ENCODE results near the gene GTF2H2C_2.
"Not testable (repeated sequence)": the region's sequence is repeated elsewhere in the genome, so short reads cannot be mapped to it uniquely, and the experiment has no call there.

GTF2H2C_2 gene

DNA sequence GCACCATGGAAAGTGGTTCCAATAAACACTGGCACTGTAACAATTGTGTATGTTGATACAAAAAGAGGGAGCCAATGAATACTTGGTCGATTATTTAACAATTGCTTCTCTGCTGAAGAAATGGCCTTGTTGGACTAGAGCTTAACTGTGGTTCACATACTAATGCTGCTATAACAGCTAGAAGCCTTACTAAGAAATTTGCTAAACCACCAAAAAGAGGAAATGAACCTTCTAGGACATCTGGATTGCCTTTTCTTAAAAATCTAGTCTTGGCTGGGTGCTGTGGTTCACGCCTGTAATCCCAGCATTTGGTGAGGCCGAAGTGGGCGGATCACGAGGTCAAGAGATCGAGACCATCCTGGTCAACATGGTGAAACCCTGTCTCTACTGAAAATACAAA is 41.9 kb downstream of the GTF2H2C_2 start:
- H3K9ac ChIP-seq (ENCODE audit: control insufficient read depth, insufficient read depth, low read length); DNase-seq (ENCODE audit: low read depth, low spot score); CTCF ChIA-PET; H3K4me1 ChIP-seq (ENCODE audit: control insufficient read depth, insufficient read depth, low read length); SMC1A ChIA-PET (ENCODE audit: uncharacterized antibody, unreplicated experiment); H3K27me3 ChIP-seq (replicated peaks in 1 of 2; ENCODE audit: control insufficient read depth in 2 of 2, insufficient read depth in 2 of 2, low read length in 1 of 2); BruUV-seq (replicated peaks); RAD21 ChIA-PET (ENCODE audit: unreplicated experiment); H3K27ac ChIP-seq (ENCODE audit: control insufficient read depth, insufficient read depth); POLR2A ChIA-PET; H4K20me1 ChIP-seq (ENCODE audit: control insufficient read depth, insufficient read depth); H2AFZ ChIP-seq (ENCODE audit: control insufficient read depth, low read depth, low read length); FAIRE-seq; H3K4me2 ChIP-seq (ENCODE audit: control insufficient read depth, insufficient read depth); in situ Hi-C loops (cut with MboI); H3K79me2 ChIP-seq (ENCODE audit: control insufficient read depth, insufficient read depth, low read length); H3K4me3 ChIP-seq; H3K36me3 ChIP-seq (ENCODE audit: control insufficient read depth in 2 of 2, insufficient read depth in 2 of 2, low read length in 1 of 2); intact Hi-C loops (cut with micrococcal nuclease; ENCODE audit: unreplicated experiment); H3K9me3 ChIP-seq (replicated peaks; ENCODE audit: control insufficient read depth, insufficient read depth, low read length): not testable (repeated sequence)
- peak; percentile 80 for ATAC-seq
- WGBS (ENCODE audit: insufficient coverage, insufficient replicate concordance, low lambda C conversion rate, missing lambda C conversion rate), result no CpG with 5 or more reads among the region's 6 CpGs

DNA sequence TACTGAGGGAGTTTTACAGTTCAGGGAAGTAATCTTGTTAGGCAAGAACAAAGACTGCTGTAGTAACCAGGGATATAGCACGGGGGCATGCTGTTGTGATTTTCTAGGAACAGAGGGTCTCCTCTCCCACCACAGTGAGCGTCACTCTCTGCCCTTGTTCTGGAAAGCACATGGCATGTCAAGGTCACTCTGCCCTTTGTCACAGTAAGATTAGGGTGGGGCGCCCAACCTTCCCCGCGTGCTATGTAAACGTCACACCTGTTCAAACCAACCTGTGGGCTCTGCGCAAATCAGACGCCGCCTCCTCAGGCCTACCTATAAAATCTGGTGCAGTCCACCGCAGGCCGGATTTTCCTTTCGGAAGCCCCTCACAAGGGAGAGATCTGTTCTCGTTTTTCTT is 44.0 kb downstream of the GTF2H2C_2 start:
- H3K79me2 ChIP-seq (ENCODE audit: control insufficient read depth, insufficient read depth, low read length); H3K4me1 ChIP-seq (ENCODE audit: control insufficient read depth, insufficient read depth, low read length); in situ Hi-C loops (cut with MboI); H3K4me3 ChIP-seq; H3K27ac ChIP-seq (ENCODE audit: control insufficient read depth, insufficient read depth); ATAC-seq; H3K9me3 ChIP-seq (replicated peaks; ENCODE audit: control insufficient read depth, insufficient read depth, low read length); H4K20me1 ChIP-seq (ENCODE audit: control insufficient read depth, insufficient read depth); FAIRE-seq; H2AFZ ChIP-seq (ENCODE audit: control insufficient read depth, low read depth, low read length); SMC1A ChIA-PET (ENCODE audit: uncharacterized antibody, unreplicated experiment); H3K9ac ChIP-seq (ENCODE audit: control insufficient read depth, insufficient read depth, low read length); intact Hi-C loops (cut with micrococcal nuclease; ENCODE audit: unreplicated experiment); H3K27me3 ChIP-seq (replicated peaks in 1 of 2; ENCODE audit: control insufficient read depth in 2 of 2, insufficient read depth in 2 of 2, low read length in 1 of 2); POLR2A ChIA-PET; BruUV-seq (replicated peaks); RAD21 ChIA-PET (ENCODE audit: unreplicated experiment); H3K36me3 ChIP-seq (ENCODE audit: control insufficient read depth in 2 of 2, insufficient read depth in 2 of 2, low read length in 1 of 2); DNase-seq (ENCODE audit: low read depth, low spot score); CTCF ChIA-PET; H3K4me2 ChIP-seq (ENCODE audit: control insufficient read depth, insufficient read depth): not testable (repeated sequence)
- WGBS (ENCODE audit: insufficient coverage, insufficient replicate concordance, low lambda C conversion rate, missing lambda C conversion rate), result 70% methylated on average over 6 of the region's 13 CpGs

GRCh38 chr5:70461984-70462383 is 46.8 kb downstream of the GTF2H2C_2 start:
- H3K36me3 ChIP-seq (ENCODE audit: control insufficient read depth in 2 of 2, insufficient read depth in 2 of 2, low read length in 1 of 2); intact Hi-C loops (cut with micrococcal nuclease; ENCODE audit: unreplicated experiment); DNase-seq (ENCODE audit: low read depth, low spot score); H2AFZ ChIP-seq (ENCODE audit: control insufficient read depth, low read depth, low read length); H3K27ac ChIP-seq (ENCODE audit: control insufficient read depth, insufficient read depth); FAIRE-seq; CTCF ChIA-PET; H3K9ac ChIP-seq (ENCODE audit: control insufficient read depth, insufficient read depth, low read length); ATAC-seq; H3K4me2 ChIP-seq (ENCODE audit: control insufficient read depth, insufficient read depth); POLR2A ChIA-PET; H4K20me1 ChIP-seq (ENCODE audit: control insufficient read depth, insufficient read depth); H3K4me1 ChIP-seq (ENCODE audit: control insufficient read depth, insufficient read depth, low read length); in situ Hi-C loops (cut with MboI); H3K4me3 ChIP-seq; RAD21 ChIA-PET (ENCODE audit: unreplicated experiment); BruUV-seq (replicated peaks); H3K27me3 ChIP-seq (replicated peaks in 1 of 2; ENCODE audit: control insufficient read depth in 2 of 2, insufficient read depth in 2 of 2, low read length in 1 of 2); SMC1A ChIA-PET (ENCODE audit: uncharacterized antibody, unreplicated experiment); H3K9me3 ChIP-seq (replicated peaks; ENCODE audit: control insufficient read depth, insufficient read depth, low read length); H3K79me2 ChIP-seq (ENCODE audit: control insufficient read depth, insufficient read depth, low read length): not testable (repeated sequence)
- WGBS (ENCODE audit: insufficient coverage, insufficient replicate concordance, low lambda C conversion rate, missing lambda C conversion rate), result no CpG with 5 or more reads among the region's 6 CpGs

GRCh38 chr5:70464019-70464637 is 49.0 kb downstream of the GTF2H2C_2 start:
- CTCF ChIA-PET; H3K27ac ChIP-seq (ENCODE audit: control insufficient read depth, insufficient read depth); BruUV-seq (replicated peaks); H3K27me3 ChIP-seq (replicated peaks in 1 of 2; ENCODE audit: control insufficient read depth in 2 of 2, insufficient read depth in 2 of 2, low read length in 1 of 2); H3K9me3 ChIP-seq (replicated peaks; ENCODE audit: control insufficient read depth, insufficient read depth, low read length); RAD21 ChIA-PET (ENCODE audit: unreplicated experiment); H3K4me3 ChIP-seq; H3K9ac ChIP-seq (ENCODE audit: control insufficient read depth, insufficient read depth, low read length); H3K4me1 ChIP-seq (ENCODE audit: control insufficient read depth, insufficient read depth, low read length); POLR2A ChIA-PET; H3K36me3 ChIP-seq (ENCODE audit: control insufficient read depth in 2 of 2, insufficient read depth in 2 of 2, low read length in 1 of 2); in situ Hi-C loops (cut with MboI); H4K20me1 ChIP-seq (ENCODE audit: control insufficient read depth, insufficient read depth); H2AFZ ChIP-seq (ENCODE audit: control insufficient read depth, low read depth, low read length); FAIRE-seq; H3K79me2 ChIP-seq (ENCODE audit: control insufficient read depth, insufficient read depth, low read length); H3K4me2 ChIP-seq (ENCODE audit: control insufficient read depth, insufficient read depth); SMC1A ChIA-PET (ENCODE audit: uncharacterized antibody, unreplicated experiment); intact Hi-C loops (cut with micrococcal nuclease; ENCODE audit: unreplicated experiment); DNase-seq (ENCODE audit: low read depth, low spot score): not testable (repeated sequence)
- peak; percentile 29; the same call in 2 of the 3 replicates for ATAC-seq
- no CpG with 5 or more reads among the region's 5 CpGs for WGBS (ENCODE audit: insufficient coverage, insufficient replicate concordance, low lambda C conversion rate, missing lambda C conversion rate)

Data from GM12878 (cell line).